GM12878 (cell line): ENCODE measurements around the gene S100P.

ENCODE experiments used
- FOXK2 ChIP-seq: fragments of 450-650 bp; IDR thresholded peaks from 2 replicates; pipeline ENCODE4 v1.6.1; 2017; ENCODE audit warnings: mild to moderate bottlenecking, moderate library complexity
- MXI1 ChIP-seq: fragments of 150-350 bp; IDR thresholded peaks from 2 replicates; pipeline ENCODE4 v1.6.1; 2011; ENCODE audit warnings: low read depth, mild to moderate bottlenecking, inconsistent platforms, low read length, improper control_type of control experiment
- RFX5 ChIP-seq: IDR thresholded peaks from 2 replicates; pipeline ENCODE4 v1.6.1; 2011; ENCODE audit warnings: low read depth, low read length, improper control_type of control experiment
- TF ChIP-seq, protein P1 (sequence below), 3 experiments: IDR thresholded peaks in 2 of 3; conservative IDR thresholded peaks in 1 of 3; 2 replicates each; pipeline ENCODE4 v1.5.1; 2011; ENCODE audit warnings: low read depth in 3 of 3, low read length in 3 of 3, mild to moderate bottlenecking in 3 of 3, control low read depth in 2 of 3, moderate library complexity in 2 of 3, inconsistent platforms in 1 of 3, mixed read lengths in 1 of 3; ENCODE audit not compliant: control insufficient read depth in 2 of 3, insufficient read depth in 1 of 3; ENCODE audit errors: extremely low read depth in 1 of 3

DNA sequence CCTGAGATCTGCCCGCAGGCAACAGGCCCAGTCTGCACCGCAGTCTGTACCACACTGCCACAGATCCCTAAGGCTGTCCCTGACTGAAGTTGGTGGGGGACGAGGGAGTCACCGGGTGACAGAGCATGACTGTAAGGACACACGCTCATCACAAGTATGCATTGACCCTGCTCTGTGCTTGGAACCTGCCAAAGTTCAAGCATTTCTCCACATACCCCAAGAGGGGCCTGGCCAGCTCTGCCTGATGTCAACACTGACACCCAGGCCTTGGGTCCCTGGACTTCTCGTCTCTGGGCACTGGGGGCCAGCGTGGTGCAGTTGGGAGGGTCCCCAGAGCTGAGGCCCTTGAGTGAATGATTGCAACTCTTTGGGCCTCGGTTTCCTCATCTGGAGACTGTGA lies 30.2 kb downstream of the S100P start:
- TF ChIP-seq RFX5 (no peak), FOXK2 (no peak), MXI1 (no peak)
- TF ChIP-seq, protein P1, sequence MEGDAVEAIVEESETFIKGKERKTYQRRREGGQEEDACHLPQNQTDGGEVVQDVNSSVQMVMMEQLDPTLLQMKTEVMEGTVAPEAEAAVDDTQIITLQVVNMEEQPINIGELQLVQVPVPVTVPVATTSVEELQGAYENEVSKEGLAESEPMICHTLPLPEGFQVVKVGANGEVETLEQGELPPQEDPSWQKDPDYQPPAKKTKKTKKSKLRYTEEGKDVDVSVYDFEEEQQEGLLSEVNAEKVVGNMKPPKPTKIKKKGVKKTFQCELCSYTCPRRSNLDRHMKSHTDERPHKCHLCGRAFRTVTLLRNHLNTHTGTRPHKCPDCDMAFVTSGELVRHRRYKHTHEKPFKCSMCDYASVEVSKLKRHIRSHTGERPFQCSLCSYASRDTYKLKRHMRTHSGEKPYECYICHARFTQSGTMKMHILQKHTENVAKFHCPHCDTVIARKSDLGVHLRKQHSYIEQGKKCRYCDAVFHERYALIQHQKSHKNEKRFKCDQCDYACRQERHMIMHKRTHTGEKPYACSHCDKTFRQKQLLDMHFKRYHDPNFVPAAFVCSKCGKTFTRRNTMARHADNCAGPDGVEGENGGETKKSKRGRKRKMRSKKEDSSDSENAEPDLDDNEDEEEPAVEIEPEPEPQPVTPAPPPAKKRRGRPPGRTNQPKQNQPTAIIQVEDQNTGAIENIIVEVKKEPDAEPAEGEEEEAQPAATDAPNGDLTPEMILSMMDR (IDR thresholded peaks at IDR 0.05 in 2 of 3, conservative IDR thresholded peaks at IDR 0.05 in 1 of 3; ENCODE audit: control insufficient read depth in 2 of 3, extremely low read depth in 1 of 3, insufficient read depth in 1 of 3, low read depth in 3 of 3, low read length in 3 of 3), result no peak
